NCI-H510A treated with DMSO at 0.1 percent for 48 hours (cell line): ENCODE measurements around the gene COQ9.

Experiments used
- DNase-seq: peaks from one replicate; lab custom pipeline; 2025; lab: John Stamatoyannopoulos, UW

The COQ9 gene

DNA sequence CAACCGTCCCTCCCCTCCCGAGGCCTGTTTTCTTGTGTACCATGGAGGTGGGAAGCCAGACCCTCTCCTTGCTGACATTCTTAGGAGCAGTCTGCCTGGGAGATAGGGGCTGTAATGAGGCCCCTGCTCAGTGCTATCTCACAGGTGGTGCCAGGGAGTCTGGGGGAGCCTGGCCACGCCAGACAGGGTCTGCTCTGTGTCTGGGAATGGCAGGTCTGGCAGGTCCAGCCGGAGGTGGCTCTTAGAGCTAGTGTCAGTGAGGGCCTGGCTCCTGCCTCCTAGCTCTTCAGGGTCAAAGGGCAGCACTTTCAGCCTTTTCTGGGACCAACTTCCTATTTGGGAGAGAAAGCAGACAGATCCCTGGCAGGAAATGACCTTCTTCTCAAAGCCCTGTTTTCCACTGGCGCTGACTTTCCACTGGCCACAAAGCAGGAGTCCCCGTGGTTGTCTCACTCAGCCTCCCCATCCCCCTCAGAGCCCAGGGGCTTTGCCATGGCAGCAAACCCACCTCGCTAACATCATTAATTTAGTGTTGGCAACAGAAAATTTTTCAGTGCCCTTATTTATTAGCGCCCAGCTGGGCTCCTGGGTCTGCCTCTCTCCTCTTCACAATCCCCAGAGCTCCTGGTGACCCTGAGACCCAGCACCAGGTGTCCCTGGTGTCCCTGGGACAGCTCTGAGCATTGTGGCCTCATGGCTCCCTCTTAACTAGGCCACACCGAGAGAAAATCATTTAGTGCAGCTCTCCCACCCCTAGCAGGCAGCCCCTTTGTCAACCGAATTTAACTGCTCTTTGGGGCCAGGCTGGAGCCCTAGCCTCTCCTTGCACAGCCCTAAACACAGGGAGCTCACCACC is 63.0 kb downstream of the COQ9 start:
- DNase-seq: no peak
